IPS-18c (cell line): Measurements from ENCODE around the gene GOLGA6C.
"Not testable (repeated sequence)": the region's sequence is repeated elsewhere in the genome, so short reads cannot be mapped to it uniquely, and the experiment has no call there.

ENCODE experiments used
- H3K4me3 ChIP-seq: 2 replicates; pipeline ENCODE4 v1.7.0; 2013; ENCODE audit warnings: low read depth, mild to moderate bottlenecking, low read length, moderate library complexity; ENCODE audit not compliant: insufficient read depth
- H3K9me3 ChIP-seq: one replicate; pipeline ENCODE4 v1.6.1; 2013; ENCODE audit warnings: mild to moderate bottlenecking, low read length, moderate library complexity; ENCODE audit not compliant: control insufficient read depth, insufficient read depth

GOLGA6C gene

GRCh38 chr15:75225102-75225836 lies 32.9 kb upstream of the GOLGA6C start:
- H3K4me3 ChIP-seq, H3K9me3 ChIP-seq: not testable (repeated sequence)

GRCh38 chr15:75225951-75226732 lies 32.0 kb upstream of the GOLGA6C start:
- Histone ChIP-seq H3K4me3 (no peak overlapping the region), H3K9me3 (no peaks in the 10 kb centered on the region)

GRCh38 chr15:75227112-75227511 lies 31.0 kb upstream of the GOLGA6C start:
- not testable (repeated sequence) for H3K9me3 ChIP-seq, H3K4me3 ChIP-seq

- Histone ChIP-seq H3K9me3 (no peaks in the 10 kb centered on the region), H3K4me3 (no peak overlapping the region)
Measured at GRCh38 chr15:75227663-75228280, 30.4 kb upstream of the GOLGA6C start.

- H3K4me3 ChIP-seq, result no peak overlapping the region
- H3K9me3 ChIP-seq, result no peaks in the 10 kb centered on the region
Measured at GRCh38 chr15:75228787-75229186, 29.3 kb upstream of the GOLGA6C start.

GRCh38 chr15:75229191-75230015 lies 28.7 kb upstream of the GOLGA6C start:
- H3K4me3 ChIP-seq, result no peak overlapping the region
- H3K9me3 ChIP-seq, result no peaks in the 10 kb centered on the region

- Histone ChIP-seq H3K4me3 (no peak overlapping the region), H3K9me3 (peaks cover 1% of the 10 kb centered on the region)
Measured at GRCh38 chr15:75230016-75230343, 28.2 kb upstream of the GOLGA6C start.

GRCh38 chr15:75230551-75231371 lies 27.4 kb upstream of the GOLGA6C start:
- Histone ChIP-seq H3K9me3 (peaks cover 2% of the 10 kb centered on the region), H3K4me3 (no peak overlapping the region)

- Histone ChIP-seq H3K4me3 (no peak overlapping the region), H3K9me3 (peaks cover 2% of the 10 kb centered on the region)
Measured at GRCh38 chr15:75231836-75232235, 26.3 kb upstream of the GOLGA6C start.

- Histone ChIP-seq H3K4me3 (no peak overlapping the region), H3K9me3 (peaks cover 2% of the 10 kb centered on the region)
Measured at GRCh38 chr15:75232252-75232813, 25.8 kb upstream of the GOLGA6C start.

GRCh38 chr15:75232826-75233503 lies 25.2 kb upstream of the GOLGA6C start:
- Histone ChIP-seq H3K4me3 (no peak overlapping the region), H3K9me3 (peaks cover 2% of the 10 kb centered on the region)

GRCh38 chr15:75233504-75234190 lies 24.5 kb upstream of the GOLGA6C start:
- H3K4me3 ChIP-seq, result no peak overlapping the region
- H3K9me3 ChIP-seq, result peaks cover 2% of the 10 kb centered on the region

- peaks cover 2% of the 10 kb centered on the region for H3K9me3 ChIP-seq
Measured at GRCh38 chr15:75234191-75234810, 23.8 kb upstream of the GOLGA6C start.

GRCh38 chr15:75235051-75235673 lies 23.0 kb upstream of the GOLGA6C start:
- H3K9me3 ChIP-seq, result peaks cover 2% of the 10 kb centered on the region
- no peak overlapping the region for H3K4me3 ChIP-seq

More at GRCh38 chr15:75234191-75234810, 23.8 kb upstream of the GOLGA6C start:
- no peak overlapping the region for H3K4me3 ChIP-seq
